Fibroblast of mammary gland (primary cell): ENCODE data around the gene ULBP1.
"Not testable (repeated sequence)": the region's sequence is repeated elsewhere in the genome, so short reads cannot be mapped to it uniquely, and the experiment has no call there.

Source experiments
- DNase-seq: peaks from one replicate; pipeline ENCODE4 v3.0.0-alpha.2; 2010; ENCODE audit warnings: low read depth
- H3K4me3 ChIP-seq: 2 replicates; pipeline ENCODE4 v1.5.1; 2011; ENCODE audit warnings: low read depth, mild to moderate bottlenecking, low read length, moderate library complexity; ENCODE audit not compliant: control insufficient read depth
- CTCF ChIP-seq: conservative IDR thresholded peaks from 2 replicates; pipeline ENCODE4 v1.5.1; 2011; ENCODE audit warnings: low read depth, low read length, inconsistent platforms; ENCODE audit not compliant: control insufficient read depth, insufficient read depth

The ULBP1 gene

GRCh38 chr6:150006961-150007464 lies 43.3 kb downstream of the ULBP1 start:
- H3K4me3 ChIP-seq, result no peak overlapping the region
- TF ChIP-seq CTCF, result peak; percentile 57
- DNase-seq, result peak; percentile 15

GRCh38 chr6:150008588-150008987 lies 44.8 kb downstream of the ULBP1 start:
- DNase-seq, result no peak
- no peak for TF ChIP-seq CTCF
- H3K4me3 ChIP-seq, result no peak overlapping the region

GRCh38 chr6:150012846-150013784 lies 49.4 kb downstream of the ULBP1 start:
- DNase-seq, H3K4me3 ChIP-seq: not testable (repeated sequence)

- DNase-seq, H3K4me3 ChIP-seq: not testable (repeated sequence)
These were observed 50.3 kb downstream of the ULBP1 start for GRCh38 chr6:150013785-150014622.

- not testable (repeated sequence) for H3K4me3 ChIP-seq, DNase-seq
These were observed 51.0 kb downstream of the ULBP1 start for GRCh38 chr6:150014623-150015280.

- not testable (repeated sequence) for DNase-seq, H3K4me3 ChIP-seq
These were observed 51.7 kb downstream of the ULBP1 start for GRCh38 chr6:150015281-150016001.

- TF ChIP-seq CTCF, result peak; percentile 49
- H3K4me3 ChIP-seq, result no peak overlapping the region
- peak; percentile 66 for DNase-seq
These were observed 52.8 kb downstream of the ULBP1 start for GRCh38 chr6:150016324-150017185.

- H3K4me3 ChIP-seq, DNase-seq: not testable (repeated sequence)
These were observed 53.4 kb downstream of the ULBP1 start for GRCh38 chr6:150017186-150017521.
